PFSK-1 (cell line): Measurements from ENCODE around the gene POU6F2.

ENCODE experiments used
- POLR2AphosphoS5 ChIP-seq: IDR thresholded peaks from 2 replicates; pipeline ENCODE4 v1.6.1; 2012; ENCODE audit warnings: low read depth, mild to moderate bottlenecking, control low read depth, low read length, moderate library complexity
- SIN3A ChIP-seq: IDR thresholded peaks from 2 replicates; pipeline ENCODE4 v1.6.1; 2012; ENCODE audit warnings: mild to moderate bottlenecking, low read length, moderate library complexity, borderline replicate concordance; ENCODE audit not compliant: insufficient read depth
- TAF1 ChIP-seq: IDR thresholded peaks from 2 replicates; pipeline ENCODE4 v1.6.1; 2012; ENCODE audit warnings: low read length, control low read depth, borderline replicate concordance; ENCODE audit not compliant: insufficient read depth
- TF ChIP-seq, protein P1 (sequence below), 2 experiments: IDR thresholded peaks; 2 replicates each; pipeline versions ENCODE4 v1.6.1 to v1.8.0; 2011 to 2012; ENCODE audit warnings: low read depth in 2 of 2, low read length in 2 of 2, control low read depth in 1 of 2, inconsistent platforms in 1 of 2, mild to moderate bottlenecking in 1 of 2, moderate library complexity in 1 of 2; ENCODE audit not compliant: insufficient read depth in 1 of 2

DNA sequence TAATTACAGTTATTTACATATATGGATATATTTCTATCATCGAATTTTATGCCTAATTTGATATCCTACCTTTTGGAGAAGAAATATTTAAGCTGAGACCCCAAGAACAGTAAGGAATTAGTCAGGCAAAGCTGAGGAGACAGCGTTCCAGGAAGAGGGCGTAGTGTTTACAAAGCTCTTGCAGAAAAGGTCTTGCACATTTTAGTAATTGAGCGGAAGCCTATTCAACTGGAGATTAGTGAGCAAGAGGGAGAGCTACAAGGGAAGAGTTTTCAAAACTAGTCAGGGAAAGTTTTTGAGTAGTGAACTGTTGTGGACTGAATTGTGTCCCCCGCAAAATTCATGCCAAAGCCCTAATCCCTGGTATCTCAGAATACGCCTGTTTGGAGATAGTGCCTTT, 26.5 kb upstream of the POU6F2 start:
- no peak for TF ChIP-seq TAF1
- TF ChIP-seq SIN3A = no peak
- TF ChIP-seq, protein P1, sequence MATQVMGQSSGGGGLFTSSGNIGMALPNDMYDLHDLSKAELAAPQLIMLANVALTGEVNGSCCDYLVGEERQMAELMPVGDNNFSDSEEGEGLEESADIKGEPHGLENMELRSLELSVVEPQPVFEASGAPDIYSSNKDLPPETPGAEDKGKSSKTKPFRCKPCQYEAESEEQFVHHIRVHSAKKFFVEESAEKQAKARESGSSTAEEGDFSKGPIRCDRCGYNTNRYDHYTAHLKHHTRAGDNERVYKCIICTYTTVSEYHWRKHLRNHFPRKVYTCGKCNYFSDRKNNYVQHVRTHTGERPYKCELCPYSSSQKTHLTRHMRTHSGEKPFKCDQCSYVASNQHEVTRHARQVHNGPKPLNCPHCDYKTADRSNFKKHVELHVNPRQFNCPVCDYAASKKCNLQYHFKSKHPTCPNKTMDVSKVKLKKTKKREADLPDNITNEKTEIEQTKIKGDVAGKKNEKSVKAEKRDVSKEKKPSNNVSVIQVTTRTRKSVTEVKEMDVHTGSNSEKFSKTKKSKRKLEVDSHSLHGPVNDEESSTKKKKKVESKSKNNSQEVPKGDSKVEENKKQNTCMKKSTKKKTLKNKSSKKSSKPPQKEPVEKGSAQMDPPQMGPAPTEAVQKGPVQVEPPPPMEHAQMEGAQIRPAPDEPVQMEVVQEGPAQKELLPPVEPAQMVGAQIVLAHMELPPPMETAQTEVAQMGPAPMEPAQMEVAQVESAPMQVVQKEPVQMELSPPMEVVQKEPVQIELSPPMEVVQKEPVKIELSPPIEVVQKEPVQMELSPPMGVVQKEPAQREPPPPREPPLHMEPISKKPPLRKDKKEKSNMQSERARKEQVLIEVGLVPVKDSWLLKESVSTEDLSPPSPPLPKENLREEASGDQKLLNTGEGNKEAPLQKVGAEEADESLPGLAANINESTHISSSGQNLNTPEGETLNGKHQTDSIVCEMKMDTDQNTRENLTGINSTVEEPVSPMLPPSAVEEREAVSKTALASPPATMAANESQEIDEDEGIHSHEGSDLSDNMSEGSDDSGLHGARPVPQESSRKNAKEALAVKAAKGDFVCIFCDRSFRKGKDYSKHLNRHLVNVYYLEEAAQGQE (IDR thresholded peaks at IDR 0.05; ENCODE audit: insufficient read depth in 1 of 2, low read depth in 2 of 2, low read length in 2 of 2) = no peak
- TF ChIP-seq POLR2AphosphoS5 = no peak
